IPS-18c (cell line): ENCODE results near the gene TTLL7.
"Not testable (repeated sequence)": the region's sequence is repeated elsewhere in the genome, so short reads cannot be mapped to it uniquely, and the experiment has no call there.

ENCODE experiments used
- H3K4me3 ChIP-seq: 2 replicates; pipeline ENCODE4 v1.7.0; 2013; ENCODE audit warnings: low read depth, mild to moderate bottlenecking, low read length, moderate library complexity; ENCODE audit not compliant: insufficient read depth
- H3K9me3 ChIP-seq: one replicate; pipeline ENCODE4 v1.6.1; 2013; ENCODE audit warnings: mild to moderate bottlenecking, low read length, moderate library complexity; ENCODE audit not compliant: control insufficient read depth, insufficient read depth

TTLL7 gene

DNA sequence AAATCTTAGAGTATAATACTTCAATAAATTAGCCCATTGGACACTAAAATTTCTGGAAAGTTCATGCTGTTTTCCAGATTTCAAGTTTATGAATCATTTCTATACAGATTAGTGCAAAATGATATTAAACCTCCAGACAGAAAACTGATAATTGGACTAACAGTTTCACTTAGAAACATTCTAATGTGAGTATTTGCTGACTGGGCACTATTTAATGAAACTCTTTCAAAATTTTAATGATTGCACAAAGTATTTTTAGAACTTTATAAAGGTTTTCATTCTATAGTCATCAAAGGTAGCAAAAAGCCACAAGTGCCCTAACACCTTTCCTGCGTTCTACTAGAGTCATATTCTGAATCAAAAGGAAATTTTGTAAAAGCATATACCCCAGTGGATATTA lies 81.0 kb downstream of the TTLL7 start:
- Histone ChIP-seq H3K4me3 (no peak overlapping the region), H3K9me3 (no peaks in the 10 kb centered on the region)

DNA sequence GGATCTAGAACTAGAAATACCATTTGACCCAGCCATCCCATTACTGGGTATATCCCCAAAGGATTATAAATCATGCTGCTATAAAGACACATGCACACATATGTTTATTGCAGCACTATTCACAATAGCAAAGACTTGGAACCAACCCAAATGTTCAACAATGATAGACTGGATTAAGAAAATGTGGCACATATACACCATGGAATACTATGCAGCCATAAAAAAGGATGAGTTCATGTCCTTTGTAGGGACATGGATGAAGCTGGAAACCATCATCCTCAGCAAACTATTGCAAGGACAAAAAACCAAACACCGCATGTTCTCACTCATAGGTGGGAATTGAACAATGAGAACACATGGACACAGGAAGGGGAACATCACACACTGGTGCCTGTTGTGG lies 82.8 kb downstream of the TTLL7 start:
- H3K4me3 ChIP-seq, H3K9me3 ChIP-seq: not testable (repeated sequence)

DNA sequence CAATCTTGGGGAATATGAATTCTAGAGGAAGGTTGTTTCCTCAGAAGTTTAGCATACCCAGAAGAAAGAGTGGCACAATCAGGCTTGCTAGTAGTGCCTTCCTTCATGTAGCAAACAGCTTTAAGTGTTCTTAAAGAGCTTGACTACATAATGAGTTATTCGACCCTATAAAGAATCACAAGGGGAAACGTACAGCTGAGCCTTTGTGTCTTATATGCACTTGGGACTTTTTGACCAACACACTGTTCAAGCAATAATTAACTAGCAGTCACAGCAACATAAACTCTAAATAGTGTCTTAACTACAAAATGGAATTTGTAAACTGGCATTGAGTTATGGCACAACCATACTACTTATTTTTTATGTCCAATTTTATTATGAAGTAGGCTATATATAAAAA lies 86.1 kb downstream of the TTLL7 start:
- H3K9me3 ChIP-seq: no peaks in the 10 kb centered on the region

DNA sequence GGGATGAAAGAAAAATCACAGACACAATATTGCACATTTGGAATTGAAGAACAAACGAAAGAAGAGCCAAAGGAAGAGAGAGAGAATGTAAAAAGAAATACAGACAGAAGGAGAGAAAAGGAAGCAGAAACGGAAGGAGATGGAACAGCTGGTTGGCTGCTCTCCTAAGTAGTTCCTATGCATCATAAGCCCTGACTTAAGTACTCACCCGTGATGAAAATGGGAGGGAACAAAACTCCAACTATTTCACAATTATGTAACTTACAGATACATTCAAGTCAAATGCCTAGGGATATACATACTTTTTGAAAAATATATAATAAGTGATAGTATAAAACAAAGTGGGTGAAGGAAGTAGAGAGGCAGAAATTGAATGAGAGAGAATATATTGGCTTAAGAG lies 88.5 kb downstream of the TTLL7 start:
- H3K9me3 ChIP-seq: no peaks in the 10 kb centered on the region
- no peak overlapping the region for H3K4me3 ChIP-seq

More for the DNA sequence above, 86.1 kb downstream of the TTLL7 start:
- H3K4me3 ChIP-seq: no peak overlapping the region

DNA sequence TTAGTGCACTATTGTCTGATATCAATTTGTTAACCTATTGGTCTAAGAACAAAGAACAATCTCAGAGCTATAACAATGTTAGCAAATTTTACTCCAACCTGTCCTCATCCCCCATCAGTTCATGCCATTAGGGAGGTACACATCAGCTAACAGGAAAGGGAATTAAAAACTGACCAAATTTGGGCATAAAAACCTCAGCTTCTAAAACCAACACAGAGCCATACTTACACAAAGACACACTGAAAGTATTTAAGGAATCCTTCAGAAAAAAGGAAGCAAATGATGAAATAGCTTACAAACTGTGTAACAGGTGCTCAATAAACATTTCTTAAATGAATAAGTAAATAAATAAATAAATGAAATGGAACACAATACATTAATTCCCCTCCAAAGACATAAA lies 89.2 kb downstream of the TTLL7 start:
- no peak overlapping the region for H3K4me3 ChIP-seq
- H3K9me3 ChIP-seq: no peaks in the 10 kb centered on the region

DNA sequence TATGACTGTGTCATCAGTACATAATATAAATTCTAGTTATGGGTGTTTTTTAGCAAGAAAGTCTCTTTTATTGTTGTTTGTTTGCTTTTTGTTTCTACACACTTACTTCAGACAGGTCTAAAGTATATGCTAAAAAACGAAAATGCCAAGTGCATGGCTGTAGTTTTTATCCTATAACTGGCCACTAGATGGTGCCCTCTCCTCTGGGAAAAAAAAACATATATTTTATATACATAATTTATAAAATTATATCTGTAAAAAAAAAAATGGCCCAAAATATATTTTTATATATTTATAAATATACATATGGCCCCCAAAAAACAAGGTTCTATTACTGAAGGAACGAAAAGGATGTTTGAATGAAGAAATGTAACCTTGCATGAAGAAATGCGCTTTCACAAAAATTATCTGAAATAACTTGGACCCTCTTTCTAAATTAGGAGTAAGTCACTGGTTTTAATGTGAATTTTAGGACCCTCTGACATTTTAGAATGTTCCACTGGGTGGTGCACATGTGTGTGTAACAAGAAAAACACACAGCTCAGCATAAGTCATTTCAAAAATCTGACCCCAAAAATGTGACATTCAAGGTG lies 93.5 kb downstream of the TTLL7 start:
- H3K4me3 ChIP-seq: no peak overlapping the region
- no peaks in the 10 kb centered on the region for H3K9me3 ChIP-seq

DNA sequence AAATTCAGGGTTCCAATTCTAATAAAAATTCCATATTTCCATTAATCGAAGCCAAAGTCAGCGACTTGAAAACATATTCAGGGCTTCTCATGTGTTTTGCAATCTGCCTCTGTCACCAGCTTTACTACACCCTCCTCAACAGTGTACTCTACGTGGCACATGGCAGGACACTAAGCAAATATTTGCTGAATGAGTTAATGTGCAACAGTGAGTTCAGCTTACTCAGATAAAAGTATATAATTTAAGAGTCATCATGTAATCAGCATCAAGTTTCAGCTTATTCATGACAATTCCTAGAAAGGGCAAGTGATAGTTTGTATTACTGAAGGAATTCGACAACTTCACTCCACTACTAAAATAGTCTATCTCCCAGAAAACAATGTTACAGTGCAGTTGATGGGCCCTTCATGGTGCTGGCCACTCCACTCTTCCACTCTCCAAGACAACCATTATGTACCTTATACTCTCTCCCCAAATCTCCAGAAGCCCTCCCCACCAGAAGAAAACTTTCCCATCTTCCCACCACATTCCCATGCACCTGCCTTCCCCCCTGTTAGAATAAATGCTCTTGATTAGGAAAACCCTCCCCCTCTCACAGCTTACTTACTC lies 97.3 kb downstream of the TTLL7 start:
- Histone ChIP-seq H3K4me3 (no peak overlapping the region), H3K9me3 (no peaks in the 10 kb centered on the region)

DNA sequence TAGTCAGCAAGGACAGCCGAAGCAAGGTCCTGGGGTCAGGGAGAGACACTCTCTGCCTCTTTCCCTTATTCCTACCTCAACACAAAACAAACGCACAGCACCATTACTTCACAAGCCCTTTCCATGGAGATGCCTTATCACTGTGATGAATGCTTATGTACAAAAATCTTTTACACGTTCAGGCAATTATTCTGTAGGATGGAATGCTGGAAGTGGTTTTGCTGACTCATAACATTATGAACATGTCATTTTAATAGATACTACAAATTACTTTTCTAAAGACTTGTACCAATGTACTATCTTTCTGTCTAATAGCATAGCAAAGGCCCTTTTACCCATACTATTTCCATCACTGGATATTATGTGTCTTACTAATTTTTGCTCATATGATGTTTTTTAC lies 98.4 kb downstream of the TTLL7 start:
- no peak overlapping the region for H3K4me3 ChIP-seq
- no peaks in the 10 kb centered on the region for H3K9me3 ChIP-seq

DNA sequence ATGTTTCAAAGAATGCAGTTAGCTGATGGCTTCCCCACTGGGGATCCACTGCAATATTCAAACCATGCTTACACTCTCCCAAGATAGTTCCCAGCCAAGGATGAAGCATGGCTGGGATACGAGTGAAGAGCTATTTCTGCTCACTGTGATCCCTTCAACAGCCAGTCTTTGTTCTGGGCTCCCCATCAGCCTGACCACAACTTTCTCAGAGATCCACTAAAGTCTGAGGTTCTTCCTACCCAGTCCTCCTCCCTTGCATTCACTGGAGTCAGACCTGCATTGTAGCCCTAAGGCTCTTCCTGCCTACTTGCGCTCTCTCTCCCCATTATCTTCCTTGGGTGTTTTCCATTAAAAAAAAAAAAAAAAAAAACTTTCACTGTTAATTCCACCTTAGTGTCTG lies 101.4 kb downstream of the TTLL7 start:
- no peak overlapping the region for H3K4me3 ChIP-seq
- no peaks in the 10 kb centered on the region for H3K9me3 ChIP-seq

DNA sequence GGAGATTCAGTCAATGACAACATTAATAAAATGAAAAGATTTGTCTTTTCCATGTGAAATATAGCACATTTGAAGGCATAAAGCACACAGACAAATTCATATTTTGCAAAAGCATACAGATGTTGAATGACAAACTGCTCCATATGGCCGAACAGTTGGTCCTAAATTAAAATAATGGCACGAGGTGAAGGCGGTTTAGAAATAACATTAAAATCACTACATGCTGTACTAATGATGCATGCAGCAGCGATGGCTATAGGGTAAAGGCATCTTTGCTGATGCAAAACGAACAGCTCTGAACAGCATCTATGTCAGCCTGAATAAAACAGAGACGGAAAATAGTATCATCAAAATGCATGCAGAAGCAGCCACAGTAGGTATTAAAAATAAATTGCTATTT lies 102.6 kb downstream of the TTLL7 start:
- H3K9me3 ChIP-seq: no peaks in the 10 kb centered on the region
- H3K4me3 ChIP-seq: no peak overlapping the region

DNA sequence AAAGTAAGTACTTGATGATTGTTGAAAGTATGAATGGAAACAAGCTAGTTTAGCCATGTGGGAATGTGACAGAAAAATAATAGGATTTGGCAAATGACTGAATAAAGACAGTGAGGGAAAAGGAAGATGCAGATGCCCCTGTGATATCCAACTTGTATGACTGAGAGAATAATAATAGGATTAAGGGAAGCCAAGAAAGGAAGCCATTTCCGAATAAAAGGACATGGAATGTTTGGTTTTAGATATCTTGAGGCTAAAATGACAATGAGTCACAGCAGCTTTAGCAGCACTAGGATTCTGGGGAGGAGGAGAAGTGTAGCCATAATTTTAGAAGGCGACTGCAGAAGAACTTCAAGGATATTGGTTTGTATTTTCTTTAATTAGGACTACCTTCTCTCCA lies 109.2 kb downstream of the TTLL7 start:
- no peak overlapping the region for H3K4me3 ChIP-seq
- H3K9me3 ChIP-seq: no peaks in the 10 kb centered on the region

DNA sequence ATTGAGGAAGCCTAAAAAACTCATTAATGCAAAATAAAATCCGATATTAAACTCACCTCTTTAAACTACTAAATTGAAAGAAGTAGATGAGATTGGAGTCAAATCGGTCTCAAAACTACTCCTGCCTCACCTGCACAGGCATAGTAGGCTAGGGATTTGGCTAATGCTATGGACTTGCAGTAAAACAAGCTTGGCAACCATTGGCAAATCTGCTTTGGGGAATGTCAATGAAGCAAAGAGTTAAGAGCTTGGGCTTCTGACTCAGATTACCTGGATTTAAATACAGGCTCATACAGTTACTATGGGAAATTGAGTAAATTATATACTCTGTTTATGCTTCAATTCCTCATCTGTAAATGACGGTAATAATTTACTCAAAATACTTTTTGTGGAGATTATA lies 111.4 kb downstream of the TTLL7 start:
- no peaks in the 10 kb centered on the region for H3K9me3 ChIP-seq
- no peak overlapping the region for H3K4me3 ChIP-seq

DNA sequence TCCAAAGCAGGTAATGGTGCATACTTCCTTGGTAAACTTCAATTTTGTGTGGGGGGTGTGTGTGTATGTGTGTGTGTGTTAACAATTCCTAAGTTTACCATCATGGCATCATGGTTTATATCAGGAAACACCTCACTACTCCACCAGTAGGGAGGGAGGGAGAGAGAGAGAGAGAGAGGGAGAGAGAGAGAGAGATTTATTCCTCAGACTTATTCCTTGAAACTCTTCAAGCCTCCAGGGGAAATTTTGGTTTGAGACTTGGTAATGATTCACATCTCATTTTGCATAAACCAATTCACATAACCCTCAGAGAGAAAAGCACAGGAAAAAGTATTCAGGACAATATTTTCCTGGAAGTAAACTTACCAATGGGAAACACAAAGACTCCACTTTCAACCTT lies 115.0 kb downstream of the TTLL7 start:
- Histone ChIP-seq H3K9me3 (no peaks in the 10 kb centered on the region), H3K4me3 (no peak overlapping the region)

DNA sequence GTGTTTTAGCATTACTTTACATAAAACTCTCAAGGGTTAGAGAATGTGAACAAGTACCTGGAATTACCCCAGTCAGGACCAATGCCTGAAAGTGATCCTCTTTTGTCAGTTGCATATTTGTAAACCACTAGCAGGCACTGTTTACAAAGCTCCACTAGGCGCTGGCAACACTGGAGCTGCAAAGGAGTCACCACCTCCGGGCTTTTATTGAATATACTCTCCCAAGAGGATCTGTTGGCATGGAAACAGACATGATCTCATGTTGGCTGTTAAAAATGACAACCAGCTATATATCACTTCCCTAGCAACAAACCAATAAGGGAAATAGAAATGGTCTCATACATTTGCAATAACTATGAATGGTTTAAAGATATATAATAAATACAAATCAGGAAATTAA lies 116.0 kb downstream of the TTLL7 start:
- Histone ChIP-seq H3K9me3 (no peaks in the 10 kb centered on the region), H3K4me3 (no peak overlapping the region)

DNA sequence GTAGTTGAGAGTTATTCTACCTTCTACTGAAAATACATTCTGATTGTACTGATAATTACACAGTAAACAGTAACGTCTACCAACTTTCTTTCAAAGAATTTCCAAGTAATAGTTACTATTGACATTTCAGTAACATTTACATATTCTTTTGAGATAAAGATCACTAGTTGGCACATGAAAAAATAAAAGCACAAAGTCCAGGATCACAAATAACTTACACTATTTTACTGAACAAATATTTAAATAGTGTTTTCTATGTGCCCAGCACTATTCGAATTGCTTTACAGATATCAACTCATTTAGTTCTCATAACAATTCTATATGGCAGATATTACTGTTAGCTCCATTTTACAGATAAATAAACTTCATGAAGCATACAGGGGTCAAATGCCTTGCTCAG lies 126.4 kb downstream of the TTLL7 start:
- H3K4me3 ChIP-seq: no peak overlapping the region
- H3K9me3 ChIP-seq: no peaks in the 10 kb centered on the region

DNA sequence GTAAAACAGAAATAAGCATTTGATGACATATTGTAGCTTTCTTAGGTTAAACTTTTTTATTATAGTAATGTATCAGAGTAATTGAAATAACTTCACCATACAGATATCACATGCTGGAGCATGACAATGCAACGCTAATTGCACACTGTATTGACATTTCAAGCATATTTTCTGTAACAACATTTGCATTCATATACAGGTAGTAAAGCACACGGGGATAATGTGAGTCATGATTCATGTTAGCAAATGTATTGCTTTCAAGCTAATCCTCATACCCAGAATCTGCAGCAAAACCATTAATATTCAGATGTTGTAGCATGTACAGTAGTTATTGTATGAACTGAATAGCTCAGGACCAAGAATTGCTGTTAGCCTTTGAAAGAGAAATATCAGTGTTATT lies 133.9 kb downstream of the TTLL7 start:
- H3K9me3 ChIP-seq: no peaks in the 10 kb centered on the region

DNA sequence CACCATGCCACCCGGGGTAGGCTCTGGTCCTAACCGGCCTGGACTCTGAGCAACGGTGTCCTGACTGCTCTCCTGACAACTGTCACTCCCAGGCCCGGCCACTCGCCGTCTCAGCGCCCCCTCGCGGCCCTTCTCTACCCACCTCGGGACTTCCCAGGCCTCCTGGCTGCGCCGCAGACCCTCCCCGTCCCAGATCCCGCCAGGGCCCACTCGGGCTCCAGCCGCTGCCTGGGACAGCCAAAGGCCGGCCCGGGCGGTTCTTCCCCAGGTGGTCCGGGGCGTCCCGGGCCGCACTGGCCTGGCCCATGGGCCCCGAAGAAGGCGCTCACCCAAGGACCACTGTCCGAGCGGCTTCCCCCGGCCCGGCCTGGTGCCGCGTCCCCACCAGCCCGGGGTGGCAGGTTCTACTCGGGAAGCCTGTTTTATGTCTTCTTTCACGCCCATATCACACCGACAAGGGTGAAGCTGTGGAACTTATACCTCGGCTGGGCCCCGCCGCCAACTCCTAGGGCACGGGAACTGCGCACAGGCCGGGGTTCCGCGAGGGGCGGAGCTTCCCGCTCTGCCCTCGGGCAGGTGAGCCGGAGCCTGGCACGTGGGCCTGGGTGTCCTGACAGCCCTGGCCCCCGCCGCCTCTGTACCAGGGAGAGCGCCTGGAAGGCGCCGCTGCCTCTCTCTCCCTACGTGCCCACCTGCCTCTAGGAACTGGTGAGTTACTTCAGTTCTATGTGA lies 138.3 kb downstream of the TTLL7 start:
- H3K9me3 ChIP-seq: no peaks in the 10 kb centered on the region
- peak overlapping the region; percentile 60; the same call in 1 of the 2 replicates for H3K4me3 ChIP-seq

More for the DNA sequence above, 133.9 kb downstream of the TTLL7 start:
- H3K4me3 ChIP-seq: no peak overlapping the region

DNA sequence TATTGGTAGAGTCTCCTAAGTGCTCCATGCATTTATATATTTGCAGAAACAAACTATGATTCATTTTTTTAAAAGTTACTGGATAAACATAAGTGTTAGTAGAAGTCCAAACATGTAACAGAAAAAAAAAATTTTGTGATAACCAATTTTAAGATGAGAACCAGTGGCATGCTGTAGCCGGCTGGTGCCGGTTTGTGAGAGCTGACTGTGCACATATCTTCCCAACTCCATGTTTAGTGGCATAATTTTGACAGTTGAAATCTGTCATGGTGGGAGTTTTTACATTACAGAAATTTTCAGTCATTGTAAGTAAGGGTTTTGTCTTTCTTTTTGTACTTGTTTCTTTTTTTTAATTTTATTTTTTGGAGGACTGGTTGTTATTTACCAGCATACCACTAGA lies 141.2 kb downstream of the TTLL7 start:
- H3K4me3 ChIP-seq: no peak overlapping the region
- H3K9me3 ChIP-seq: no peaks in the 10 kb centered on the region
